Mesothelial cell of epicardium (in vitro differentiated cells): ENCODE measurements around the gene TMCC1. TPM values are rescaled to one million over a fixed set of nuclear protein-coding genes. Genes with fewer than 3 reads are reported as not detected.

Source experiments
- DNase-seq, 2 experiments: peaks; one replicate each; pipeline ENCODE4 v3.0.0; 2021; ENCODE audit warnings: low spot score in 2 of 2; ENCODE audit not compliant: unreplicated experiment in 2 of 2
- H3K27ac Mint-ChIP-seq: 2 replicates; pipeline ENCODE4 v1.8.0; 2021; ENCODE audit warnings: mixed read lengths
- H3K27me3 Mint-ChIP-seq: 2 replicates; pipeline ENCODE4 v1.8.0; 2021; ENCODE audit warnings: low read depth, mixed read lengths
- H3K36me3 Mint-ChIP-seq: 2 replicates; pipeline ENCODE4 v1.8.0; 2021; ENCODE audit warnings: mixed read lengths
- H3K4me1 Mint-ChIP-seq: 2 replicates; pipeline ENCODE4 v1.8.0; 2021; ENCODE audit warnings: mixed read lengths
- H3K4me3 Mint-ChIP-seq: 2 replicates; pipeline ENCODE4 v1.8.0; 2021; ENCODE audit warnings: mild to moderate bottlenecking, moderate library complexity, mixed read lengths
- H3K9me3 Mint-ChIP-seq: 2 replicates; pipeline ENCODE4 v1.8.0; 2021; ENCODE audit warnings: mixed read lengths
- total RNA-seq: library from RNA; stranded (reverse); gene quantifications from 3 replicates; pipeline ENCODE4 v1.2.1, GENCODE V29; 2021
- TF ChIP-seq, protein P1 (sequence below): fragments of 200-600 bp; sonication (generic); IDR thresholded peaks from one replicate; pipeline ENCODE4 v1.5.0; 2021; ENCODE audit warnings: antibody characterized with exemption; ENCODE audit not compliant: unreplicated experiment

The TMCC1 gene
- total RNA-seq, 1 donor from 2014 or later = 52.4 TPM

GRCh38 chr3:129694228-129694627 lies 199.3 kb downstream of the TMCC1 start:
- DNase-seq = no peak
- Mint-ChIP-seq H3K36me3 (peaks cover 31% of the 10 kb centered on the region), H3K9me3 (peaks cover 27% of the 10 kb centered on the region), H3K27me3 (no peaks in the 10 kb centered on the region), H3K4me1 (peaks cover 16% of the 10 kb centered on the region), H3K27ac (no peak overlapping the region), H3K4me3 (no peak overlapping the region)
- TF ChIP-seq, protein P1, sequence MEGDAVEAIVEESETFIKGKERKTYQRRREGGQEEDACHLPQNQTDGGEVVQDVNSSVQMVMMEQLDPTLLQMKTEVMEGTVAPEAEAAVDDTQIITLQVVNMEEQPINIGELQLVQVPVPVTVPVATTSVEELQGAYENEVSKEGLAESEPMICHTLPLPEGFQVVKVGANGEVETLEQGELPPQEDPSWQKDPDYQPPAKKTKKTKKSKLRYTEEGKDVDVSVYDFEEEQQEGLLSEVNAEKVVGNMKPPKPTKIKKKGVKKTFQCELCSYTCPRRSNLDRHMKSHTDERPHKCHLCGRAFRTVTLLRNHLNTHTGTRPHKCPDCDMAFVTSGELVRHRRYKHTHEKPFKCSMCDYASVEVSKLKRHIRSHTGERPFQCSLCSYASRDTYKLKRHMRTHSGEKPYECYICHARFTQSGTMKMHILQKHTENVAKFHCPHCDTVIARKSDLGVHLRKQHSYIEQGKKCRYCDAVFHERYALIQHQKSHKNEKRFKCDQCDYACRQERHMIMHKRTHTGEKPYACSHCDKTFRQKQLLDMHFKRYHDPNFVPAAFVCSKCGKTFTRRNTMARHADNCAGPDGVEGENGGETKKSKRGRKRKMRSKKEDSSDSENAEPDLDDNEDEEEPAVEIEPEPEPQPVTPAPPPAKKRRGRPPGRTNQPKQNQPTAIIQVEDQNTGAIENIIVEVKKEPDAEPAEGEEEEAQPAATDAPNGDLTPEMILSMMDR = no peak

DNA sequence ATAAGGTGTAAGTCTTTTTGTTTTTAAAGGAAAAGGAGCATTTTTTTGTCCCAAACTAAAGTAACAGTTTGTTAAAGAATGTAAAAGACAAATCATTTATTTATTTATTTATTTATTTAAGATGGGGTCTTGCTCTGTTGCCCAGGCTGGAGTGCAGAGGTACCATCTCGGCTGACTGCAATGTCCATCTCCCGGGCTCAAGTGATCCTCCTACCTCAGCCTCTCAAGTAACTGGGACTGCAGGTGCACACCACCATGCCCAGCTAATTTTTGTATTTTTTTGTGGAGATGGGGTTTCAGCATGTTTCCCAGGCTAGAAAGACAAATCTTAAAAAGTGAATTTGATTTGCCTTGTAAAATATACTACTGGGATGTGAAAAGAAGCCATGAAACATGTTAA lies 200.8 kb downstream of the TMCC1 start:
- Mint-ChIP-seq H3K27me3 (no peaks in the 10 kb centered on the region), H3K4me3 (no peak overlapping the region), H3K4me1 (peaks cover 28% of the 10 kb centered on the region), H3K9me3 (peaks cover 22% of the 10 kb centered on the region), H3K36me3 (peaks cover 26% of the 10 kb centered on the region), H3K27ac (no peak overlapping the region)
- no peak for DNase-seq
- TF ChIP-seq, protein P1 = no peak

- Mint-ChIP-seq H3K27ac (peak overlapping the region; percentile 17), H3K4me3 (no peak overlapping the region), H3K9me3 (peaks cover 9% of the 10 kb centered on the region), H3K36me3 (peaks cover 8% of the 10 kb centered on the region), H3K4me1 (peaks cover 35% of the 10 kb centered on the region), H3K27me3 (no peaks in the 10 kb centered on the region)
- TF ChIP-seq, protein P1 = no peak
- DNase-seq = no peak
Observed at GRCh38 chr3:129690963-129691362, 202.5 kb downstream of the TMCC1 start.

DNA sequence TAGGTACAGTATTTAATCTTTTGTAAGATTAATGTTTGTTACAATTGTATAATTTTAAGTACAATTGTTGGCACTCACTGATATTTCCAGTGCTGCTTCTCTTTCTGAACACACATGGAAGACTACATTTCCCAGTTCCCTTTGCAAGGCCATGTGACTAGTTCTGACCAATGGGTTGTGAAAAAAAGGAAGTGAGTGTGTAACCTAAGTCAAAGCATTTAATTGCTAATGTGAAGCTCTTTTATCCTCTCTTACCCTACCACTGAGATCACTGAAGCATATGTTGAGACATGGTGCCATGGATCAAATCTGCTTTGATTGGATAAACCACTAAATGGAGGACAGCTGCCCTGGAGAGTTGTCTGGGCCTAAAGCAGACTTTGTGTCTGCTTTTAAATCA lies 203.1 kb downstream of the TMCC1 start:
- Mint-ChIP-seq H3K36me3 (peaks cover 3% of the 10 kb centered on the region), H3K9me3 (peaks cover 3% of the 10 kb centered on the region), H3K27ac (peak overlapping the region; percentile 22), H3K27me3 (no peaks in the 10 kb centered on the region), H3K4me1 (peaks cover 35% of the 10 kb centered on the region), H3K4me3 (no peak overlapping the region)
- no peak for DNase-seq
- TF ChIP-seq, protein P1 = no peak

DNA sequence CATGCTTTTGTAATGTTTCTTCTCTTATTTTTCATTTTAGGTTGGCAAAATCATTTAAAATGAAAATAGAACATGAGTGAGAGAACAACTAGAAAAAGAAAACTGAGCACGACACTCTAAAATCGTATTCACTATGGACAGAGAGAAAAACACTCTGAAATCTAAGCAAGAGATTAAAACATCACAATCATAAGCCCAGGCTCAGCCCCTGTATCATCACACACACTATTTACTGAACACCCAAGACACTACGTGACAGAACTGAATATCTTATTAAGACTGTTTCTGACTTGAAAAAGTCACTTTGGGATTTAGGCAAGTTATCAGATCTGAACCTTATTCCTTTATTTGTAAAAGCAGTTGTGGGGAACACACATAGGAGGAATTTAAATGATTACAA lies 204.5 kb downstream of the TMCC1 start:
- DNase-seq = no peak
- H3K27me3 Mint-ChIP-seq = no peaks in the 10 kb centered on the region
- no peaks in the 10 kb centered on the region for H3K36me3 Mint-ChIP-seq
- H3K9me3 Mint-ChIP-seq = no peaks in the 10 kb centered on the region
- H3K4me1 Mint-ChIP-seq = peaks cover 45% of the 10 kb centered on the region
- H3K27ac Mint-ChIP-seq = peak overlapping the region; percentile 26
- H3K4me3 Mint-ChIP-seq = no peak overlapping the region
- TF ChIP-seq, protein P1 = no peak
